Mesodermal cell (in vitro differentiated cells): ENCODE data around the gene GALNT17.

Experiments
- H3K27ac ChIP-seq: 2 replicates; pipeline ENCODE4 v1.7.0; 2013; ENCODE audit warnings: mild to moderate bottlenecking, low read depth, low read length, moderate library complexity; ENCODE audit not compliant: severe bottlenecking
- H3K36me3 ChIP-seq: 2 replicates; pipeline ENCODE4 v1.7.1; 2013; ENCODE audit warnings: mild to moderate bottlenecking, low read length, moderate library complexity; ENCODE audit not compliant: control insufficient read depth, insufficient read depth
- H3K4me1 ChIP-seq: one replicate; pipeline ENCODE4 v1.7.1; 2013; ENCODE audit warnings: mild to moderate bottlenecking, low read length; ENCODE audit not compliant: insufficient read depth, control insufficient read depth, poor library complexity, severe bottlenecking
- H3K4me3 ChIP-seq: 2 replicates; pipeline ENCODE4 v1.7.0; 2013; ENCODE audit warnings: low read length, control low read depth, mild to moderate bottlenecking; ENCODE audit not compliant: insufficient read depth, poor library complexity, severe bottlenecking; ENCODE audit errors: extremely low read depth
- H3K9me3 ChIP-seq: 2 replicates; pipeline ENCODE4 v1.7.1; 2013; ENCODE audit warnings: mild to moderate bottlenecking, low read length, moderate library complexity; ENCODE audit not compliant: control insufficient read depth
- WGBS, 2 experiments: methylation state at CpG; one replicate each; pipeline ENCODE4 v1.1.5; 2013; ENCODE audit warnings: missing lambda C conversion rate in 2 of 2; ENCODE audit not compliant: insufficient coverage in 2 of 2; 5-methylcytosine and 5-hydroxymethylcytosine counted together

The GALNT17 gene

DNA sequence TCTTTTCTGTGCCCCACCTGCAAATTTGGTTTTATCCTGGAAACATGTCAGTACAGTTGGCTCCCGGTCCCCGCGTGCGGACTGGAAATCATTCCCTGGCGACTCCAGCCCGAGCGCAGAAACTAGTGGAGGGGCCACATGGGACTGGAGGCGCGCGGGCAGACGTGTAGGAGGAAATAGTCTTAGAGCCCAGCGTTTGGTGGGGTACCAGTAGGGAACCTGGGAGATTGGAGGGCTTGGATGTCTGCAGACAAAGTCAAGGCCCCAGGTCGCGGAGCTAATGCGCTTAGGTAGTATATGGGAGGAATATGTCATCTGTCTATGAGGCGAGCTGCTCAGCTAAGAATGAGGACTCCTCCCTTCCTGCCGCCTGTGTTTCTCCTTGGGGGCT is 1.3 kb downstream of the GALNT17 start:
- H3K36me3 ChIP-seq = no peaks in the 10 kb centered on the region
- no peak overlapping the region for H3K27ac ChIP-seq
- no peaks in the 10 kb centered on the region for H3K4me1 ChIP-seq
- H3K9me3 ChIP-seq = no peaks in the 10 kb centered on the region
- peak overlapping the region; percentile 60 for H3K4me3 ChIP-seq
- 5 to 9% methylated on average over 10 to 14 of the region's 17 CpGs for WGBS, 2 experiments

DNA sequence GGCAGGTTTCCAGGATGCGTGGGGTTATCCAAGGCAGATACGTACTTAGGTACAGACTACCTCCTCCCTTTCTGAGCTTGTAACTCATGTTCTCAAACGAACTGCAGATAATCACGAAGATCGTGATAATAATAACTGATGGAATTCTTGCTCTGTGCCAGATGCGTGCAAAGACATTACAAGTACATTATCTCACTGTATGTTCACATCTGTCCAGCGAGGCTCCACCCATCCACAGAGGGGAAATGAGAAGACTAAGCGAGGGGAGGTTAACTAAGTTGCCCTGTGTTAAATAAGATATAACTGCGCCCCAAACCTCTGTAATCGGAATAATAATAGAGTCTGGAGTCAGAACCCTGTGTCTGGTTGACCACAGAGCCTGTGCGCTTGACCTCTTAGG is 1.9 kb downstream of the GALNT17 start:
- Histone ChIP-seq H3K4me3 (no peak overlapping the region), H3K9me3 (no peaks in the 10 kb centered on the region), H3K36me3 (no peaks in the 10 kb centered on the region), H3K4me1 (no peaks in the 10 kb centered on the region), H3K27ac (no peak overlapping the region)
- 86 to 87% methylated on average over 7 of the region's 11 CpGs for WGBS, 2 experiments

DNA sequence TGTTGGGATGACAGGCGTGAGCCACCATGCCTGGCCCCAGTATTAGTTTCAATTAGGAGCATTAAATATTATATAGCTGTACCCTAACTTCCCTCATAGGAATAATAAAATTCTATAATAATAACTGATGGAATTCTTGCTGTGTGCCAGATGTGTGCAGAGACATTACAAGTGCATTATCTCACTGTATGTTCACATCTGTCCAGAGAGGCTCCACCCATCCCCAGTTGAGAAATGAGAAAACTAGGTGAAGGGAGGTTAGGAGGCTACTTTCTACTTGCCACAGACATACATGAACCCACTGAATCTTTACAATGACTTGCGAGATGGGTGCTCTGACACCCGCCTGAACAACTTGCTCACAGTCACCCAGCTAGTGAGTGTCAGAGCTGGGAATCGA is 3.2 kb downstream of the GALNT17 start:
- Histone ChIP-seq H3K27ac (no peak overlapping the region), H3K4me3 (no peak overlapping the region), H3K36me3 (no peaks in the 10 kb centered on the region), H3K4me1 (no peaks in the 10 kb centered on the region), H3K9me3 (no peaks in the 10 kb centered on the region)
- WGBS, 2 experiments = 87 to 92% methylated on average over 3 of the region's 4 CpGs

DNA sequence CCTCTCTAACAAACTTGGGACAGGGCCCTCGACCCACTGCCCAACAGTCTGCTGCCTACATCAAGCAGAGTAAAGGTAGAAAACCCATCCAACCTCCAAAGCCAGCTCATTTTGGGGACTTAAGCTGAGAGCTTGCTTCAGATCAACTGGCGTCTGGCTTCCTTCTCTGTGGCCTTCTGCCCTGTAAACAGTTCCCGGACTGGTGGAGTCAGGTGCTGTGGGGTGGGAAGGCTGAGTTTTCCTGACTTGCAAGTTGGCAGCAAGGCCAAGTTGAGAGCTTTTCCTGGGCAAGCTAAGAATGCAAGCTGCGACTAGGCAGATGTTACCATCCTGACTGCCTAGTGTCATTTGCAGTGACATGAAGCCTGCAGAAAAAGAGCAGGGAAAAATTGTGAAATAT is 3.7 kb downstream of the GALNT17 start:
- Histone ChIP-seq H3K4me1 (no peaks in the 10 kb centered on the region), H3K27ac (no peak overlapping the region), H3K9me3 (no peaks in the 10 kb centered on the region), H3K36me3 (no peaks in the 10 kb centered on the region), H3K4me3 (no peak overlapping the region)
- 83 to 94% methylated on average over 2 of the region's 4 CpGs for WGBS, 2 experiments

DNA sequence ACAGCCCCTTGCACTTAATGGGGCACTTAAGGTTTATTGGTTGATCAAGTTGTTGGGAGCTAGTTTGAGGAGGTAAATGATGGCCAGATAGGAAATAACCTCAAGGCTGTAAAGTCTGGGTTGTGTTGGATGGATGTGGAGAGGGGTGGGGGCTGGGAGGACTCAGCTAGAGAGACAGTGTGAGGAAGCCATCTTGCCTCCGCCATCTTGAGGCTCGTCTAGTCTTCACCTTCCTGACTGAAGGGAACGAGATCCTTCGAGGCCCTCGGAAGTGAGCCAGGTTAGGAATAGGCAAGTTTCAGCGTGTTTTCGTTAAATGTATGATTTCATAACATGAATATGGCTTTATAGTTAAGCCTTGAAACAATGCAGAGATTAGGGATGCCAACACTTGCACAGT is 5.5 kb downstream of the GALNT17 start:
- Histone ChIP-seq H3K4me1 (no peaks in the 10 kb centered on the region), H3K4me3 (no peak overlapping the region), H3K36me3 (no peaks in the 10 kb centered on the region), H3K9me3 (no peaks in the 10 kb centered on the region), H3K27ac (no peak overlapping the region)
- WGBS, 2 experiments = 98% methylated on average over 5 of the region's 7 CpGs

DNA sequence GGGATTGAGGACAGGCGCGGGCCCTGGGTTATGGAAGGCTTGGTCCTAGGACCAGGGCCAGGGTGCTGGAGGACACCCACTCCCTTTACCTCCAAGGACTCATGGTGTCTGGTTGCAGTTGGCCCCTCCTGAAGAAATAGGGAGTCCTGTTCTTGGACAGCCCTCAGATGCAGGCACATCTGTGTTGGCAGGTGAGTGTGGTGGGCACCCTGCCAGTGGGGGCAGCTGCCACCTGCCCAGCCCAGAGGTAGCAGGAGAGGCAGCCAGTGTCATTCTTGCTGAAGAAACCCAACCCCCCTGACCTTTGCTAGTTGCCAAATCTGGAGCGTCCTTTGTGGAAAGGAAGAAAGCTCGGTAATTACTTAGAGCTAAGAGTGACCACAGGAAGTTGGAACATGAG is 8.3 kb downstream of the GALNT17 start:
- no peak overlapping the region for H3K4me3 ChIP-seq
- WGBS, 2 experiments = 96 to 100% methylated on average over 1 to 4 of the region's 4 CpGs
- H3K36me3 ChIP-seq = no peaks in the 10 kb centered on the region
- H3K27ac ChIP-seq = no peak overlapping the region
- no peaks in the 10 kb centered on the region for H3K9me3 ChIP-seq
- no peaks in the 10 kb centered on the region for H3K4me1 ChIP-seq

DNA sequence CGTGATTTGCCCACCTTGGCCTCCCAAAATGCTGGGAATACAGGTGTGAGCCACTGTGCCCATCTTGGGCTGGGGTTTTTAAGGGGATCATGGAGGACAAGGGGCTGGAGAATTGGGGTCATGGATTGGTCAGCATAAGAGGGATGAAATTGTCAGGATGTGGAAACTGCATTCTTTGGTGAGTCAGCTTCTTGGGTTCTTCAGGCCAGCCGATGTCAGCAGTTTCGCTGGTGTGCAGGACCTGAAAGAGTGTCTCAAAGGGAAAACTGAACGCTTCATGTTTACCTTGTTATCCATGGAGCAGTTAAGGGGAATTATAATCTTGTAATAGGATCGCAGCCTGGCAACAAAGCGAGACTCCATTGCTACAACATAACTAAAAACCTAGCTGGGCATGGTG is 13.0 kb downstream of the GALNT17 start:
- H3K9me3 ChIP-seq = no peaks in the 10 kb centered on the region
- no peak overlapping the region for H3K4me3 ChIP-seq
- peaks cover 7% of the 10 kb centered on the region for H3K4me1 ChIP-seq
- H3K27ac ChIP-seq = no peak overlapping the region
- 89 to 96% methylated on average over 3 to 5 of the region's 6 CpGs for WGBS, 2 experiments
- no peaks in the 10 kb centered on the region for H3K36me3 ChIP-seq

DNA sequence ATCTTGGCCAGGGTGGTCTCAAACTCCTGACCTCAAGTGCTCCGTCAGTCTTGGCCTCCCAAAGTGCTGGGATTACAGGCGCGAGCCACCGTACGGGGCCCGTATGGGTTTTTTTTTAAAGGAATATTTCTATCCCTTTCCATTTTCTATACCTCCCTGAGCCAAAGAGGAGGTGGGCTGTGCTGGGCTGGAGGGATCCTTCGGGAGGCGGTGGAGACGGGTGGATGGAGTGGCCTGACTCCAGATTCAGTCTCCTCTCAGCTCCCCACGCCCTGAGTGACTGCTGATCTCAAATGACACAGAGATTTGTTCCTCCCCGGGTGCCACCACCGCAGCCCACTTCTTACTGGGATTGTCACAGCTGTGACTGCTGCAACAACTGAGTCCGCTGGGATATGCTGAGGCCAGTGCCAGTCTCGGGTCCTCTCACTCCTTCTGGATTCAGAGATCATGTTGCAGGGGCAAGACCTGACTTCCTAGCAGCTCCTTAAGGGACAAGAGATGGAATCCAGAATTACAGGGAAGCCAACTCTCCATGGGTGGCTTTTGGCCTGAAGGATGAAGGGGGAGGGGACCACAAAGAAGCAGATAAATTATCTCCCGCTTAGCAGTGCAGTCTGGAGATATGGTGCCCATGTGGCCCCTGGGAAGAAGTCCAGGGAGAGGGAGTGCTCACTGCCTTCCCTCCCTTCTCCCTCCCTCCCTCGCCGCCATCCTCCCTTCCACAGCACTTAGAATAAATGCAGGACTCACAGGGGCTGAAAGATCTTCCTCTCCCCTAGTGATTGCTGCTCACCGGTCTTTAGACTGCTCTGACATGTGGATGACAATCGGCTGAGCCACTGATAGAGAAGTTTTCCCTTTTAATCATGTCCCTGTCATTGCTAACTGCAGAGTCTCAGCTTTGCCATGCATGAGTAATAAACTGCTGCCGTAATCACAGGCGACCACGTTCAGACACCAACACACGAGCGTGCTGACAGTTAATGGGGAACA is 14.3 kb downstream of the GALNT17 start:
- H3K27ac ChIP-seq = peak overlapping the region; percentile 41
- no peaks in the 10 kb centered on the region for H3K9me3 ChIP-seq
- H3K36me3 ChIP-seq = no peaks in the 10 kb centered on the region
- no peak overlapping the region for H3K4me3 ChIP-seq
- peaks cover 7% of the 10 kb centered on the region for H3K4me1 ChIP-seq
- WGBS, 2 experiments = 67 to 74% methylated on average over 14 to 16 of the region's 24 CpGs

DNA sequence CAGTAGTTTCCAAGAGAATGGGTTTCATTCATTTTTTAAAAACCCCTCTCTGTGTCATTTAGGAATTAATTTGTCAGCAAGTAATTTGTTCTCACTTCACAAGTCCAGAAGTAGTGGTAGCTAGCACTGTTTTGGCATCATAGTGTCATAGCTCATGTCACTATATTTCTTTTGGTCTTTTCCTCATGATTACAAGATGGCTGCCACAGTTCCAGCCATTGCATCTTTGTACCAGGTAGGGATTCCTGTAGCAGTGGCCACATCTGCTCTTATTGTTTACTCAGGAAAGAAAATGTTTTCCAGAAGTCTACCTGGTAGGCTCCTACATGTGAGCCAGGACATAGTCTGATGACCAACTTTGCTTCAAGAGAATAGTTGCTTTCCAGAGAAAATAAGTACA is 16.2 kb downstream of the GALNT17 start:
- peaks cover 7% of the 10 kb centered on the region for H3K4me1 ChIP-seq
- no peaks in the 10 kb centered on the region for H3K9me3 ChIP-seq
- H3K4me3 ChIP-seq = no peak overlapping the region
- no peaks in the 10 kb centered on the region for H3K36me3 ChIP-seq
- no peak overlapping the region for H3K27ac ChIP-seq

DNA sequence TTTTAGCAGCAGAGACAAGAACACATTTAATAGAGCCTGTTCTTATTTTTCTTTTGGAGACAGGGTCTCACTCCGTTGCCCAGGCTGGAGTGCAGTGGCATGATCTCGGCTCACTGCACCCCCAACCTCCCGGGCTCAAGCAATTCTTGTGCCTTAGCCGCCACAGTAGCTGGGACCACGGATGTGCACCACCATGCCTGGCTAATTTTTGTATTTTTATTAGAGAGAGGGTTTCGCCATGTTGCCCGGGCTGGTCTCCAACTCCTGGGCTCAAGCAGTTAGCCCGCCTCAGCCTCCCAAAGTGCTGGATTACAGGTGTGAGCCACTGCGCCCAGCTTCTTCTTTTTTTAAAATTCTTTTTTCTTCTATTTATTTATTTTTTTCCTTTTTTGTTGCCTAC is 23.3 kb downstream of the GALNT17 start:
- WGBS, 2 experiments = 88 to 89% methylated on average over 6 to 9 of the region's 9 CpGs
- Histone ChIP-seq H3K4me3 (no peak overlapping the region), H3K27ac (no peak overlapping the region), H3K4me1 (no peaks in the 10 kb centered on the region), H3K36me3 (no peaks in the 10 kb centered on the region), H3K9me3 (no peaks in the 10 kb centered on the region)

DNA sequence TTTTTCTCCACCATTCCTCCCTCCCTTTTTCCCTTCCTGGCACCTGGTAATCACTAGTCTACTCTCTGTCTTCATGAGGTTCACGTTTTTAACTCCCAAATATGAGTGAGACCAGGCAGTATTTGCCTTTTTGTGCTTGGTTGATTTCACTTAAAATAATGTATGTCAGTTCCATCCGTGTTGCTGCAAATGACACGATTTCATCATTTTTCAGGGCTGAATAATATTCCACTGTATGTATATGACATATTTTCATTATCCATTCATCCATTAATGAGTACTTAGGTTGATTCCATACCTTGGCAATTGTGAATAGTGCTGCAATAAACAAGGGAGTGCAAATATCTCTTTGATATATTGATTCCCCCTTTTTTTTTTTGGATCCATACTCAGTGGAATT is 25.8 kb downstream of the GALNT17 start:
- no peaks in the 10 kb centered on the region for H3K36me3 ChIP-seq
- H3K4me3 ChIP-seq = no peak overlapping the region
- H3K9me3 ChIP-seq = no peaks in the 10 kb centered on the region
- H3K4me1 ChIP-seq = no peaks in the 10 kb centered on the region
- no peak overlapping the region for H3K27ac ChIP-seq
- 100% methylated on average over 1 of the region's 3 CpGs; no CpG with 5 or more reads in 1 of the 2 experiments for WGBS, 2 experiments
